H1 (cell line): ENCODE results near the gene GPR171. TPM values are rescaled to one million over a fixed set of nuclear protein-coding genes. Genes with fewer than 3 reads are reported as not detected.
A peak's percentile ranks its signal among the peaks of the same experiment; 100 is the strongest.

Experiments used
- CTCF ChIA-PET: fragments of 300-600 bp; sonication (Branson Sonifier 250); formaldehyde crosslinking; loops from one replicate; lab custom pipeline; 2021; ENCODE audit not compliant: partially characterized antibody; lab: Charles Lee
- POLR2A ChIA-PET: fragments of 300-600 bp; sonication (Branson Sonifier 250); formaldehyde crosslinking; loops from one replicate; lab custom pipeline; 2021; ENCODE audit warnings: inconsistent platforms; ENCODE audit not compliant: partially characterized antibody; lab: Charles Lee
- DNase-seq, 2 experiments: peaks; one replicate each; pipeline versions ENCODE4 v3.0.0 to v3.0.0-alpha.2; 2010 to 2022; ENCODE audit warnings: low spot score in 2 of 2, low read depth in 1 of 2, mixed read lengths in 1 of 2
- FAIRE-seq: peaks from 2 replicates; lab custom pipeline; 2011; peaks lifted over from hg19 to GRCh38; lab: Jason Lieb, UNC
- H2AFZ ChIP-seq: 2 replicates; pipeline ENCODE4 v1.8.1; 2012; ENCODE audit warnings: low read length, inconsistent platforms
- H2AK5ac ChIP-seq: 2 replicates; pipeline ENCODE4 v1.6.1; 2013; ENCODE audit warnings: low read depth, low read length
- H2BK120ac ChIP-seq: replicated peaks from 2 replicates; pipeline ENCODE3; 2013; ENCODE audit warnings: low read depth, low read length, inconsistent platforms
- H2BK12ac ChIP-seq: 2 replicates; pipeline ENCODE4 v1.6.1; 2013; ENCODE audit warnings: low read depth, low read length
- H2BK15ac ChIP-seq: 2 replicates; pipeline ENCODE4 v1.6.1; 2013; ENCODE audit warnings: low read length
- H2BK20ac ChIP-seq: 2 replicates; pipeline ENCODE4 v1.6.1; 2013; ENCODE audit warnings: low read length
- H2BK5ac ChIP-seq: 2 replicates; pipeline ENCODE4 v1.6.1; 2013; ENCODE audit warnings: low read depth, low read length
- H3K14ac ChIP-seq: 2 replicates; pipeline ENCODE4 v1.6.1; 2013; ENCODE audit warnings: inconsistent platforms; ENCODE audit not compliant: insufficient read length
- H3K18ac ChIP-seq: 2 replicates; pipeline ENCODE4 v1.6.1; 2013; ENCODE audit warnings: low read length; ENCODE audit errors: extremely low read depth
- H3K23ac ChIP-seq: 2 replicates; pipeline ENCODE4 v1.6.1; 2013; ENCODE audit warnings: inconsistent platforms; ENCODE audit not compliant: insufficient read length
- H3K23me2 ChIP-seq: 2 replicates; pipeline ENCODE4 v1.6.1; 2013; ENCODE audit warnings: low read depth, low read length
- H3K27ac ChIP-seq: 2 replicates; pipeline ENCODE4 v1.6.1; 2011; ENCODE audit warnings: low read depth, low read length, inconsistent platforms
- H3K27me3 ChIP-seq, 4 experiments: replicated peaks in 1 of 4; 1 replicate in 1 of 4; 2 replicates in 3 of 4; pipeline versions ENCODE4 v1.6.1 to v1.8.1; 2011 to 2013; ENCODE audit warnings: low read length in 3 of 4, mild to moderate bottlenecking in 3 of 4, inconsistent platforms in 2 of 4, mixed read lengths in 2 of 4, moderate library complexity in 1 of 4; ENCODE audit not compliant: control insufficient read depth in 3 of 4, insufficient read depth in 3 of 4; ENCODE audit errors: extremely low read depth in 1 of 4
- H3K36me3 ChIP-seq, 4 experiments: 2 replicates each; pipeline versions ENCODE4 v1.6.1 to v1.8.1; 2011 to 2013; ENCODE audit warnings: mild to moderate bottlenecking in 4 of 4, low read length in 3 of 4, moderate library complexity in 2 of 4, control low read depth in 1 of 4, inconsistent platforms in 1 of 4; ENCODE audit not compliant: insufficient read depth in 4 of 4, control insufficient read depth in 2 of 4
- H3K4ac ChIP-seq: replicated peaks from 2 replicates; pipeline ENCODE3; 2013; ENCODE audit warnings: low read length, low read depth, mixed read lengths, inconsistent platforms; ENCODE audit not compliant: insufficient read length
- H3K4me1 ChIP-seq, 4 experiments: replicated peaks in 1 of 4; 1 replicate in 1 of 4; 2 replicates in 3 of 4; pipeline versions ENCODE4 v1.6.1 to v1.8.1; 2011 to 2013; ENCODE audit warnings: low read length in 3 of 4, inconsistent platforms in 2 of 4, mixed read lengths in 1 of 4; ENCODE audit not compliant: insufficient read depth in 4 of 4, control insufficient read depth in 3 of 4
- H3K4me2 ChIP-seq, 2 experiments: 2 replicates each; pipeline versions ENCODE4 v1.6.1 to v1.8.1; 2011 to 2013; ENCODE audit warnings: low read depth in 2 of 2, low read length in 2 of 2, control low read depth in 1 of 2, inconsistent platforms in 1 of 2, mild to moderate bottlenecking in 1 of 2; ENCODE audit not compliant: insufficient read depth in 1 of 2
- H3K4me3 ChIP-seq, 4 experiments: fragments of 200-600, 300-600 bp in 1 of 4; sonication (generic), shearing (Covaris generic), sonication (Bioruptor Twin) in 1 of 4; 2 replicates each; pipeline versions ENCODE4 v1.5.1 to v1.8.1; 2011 to 2016; ENCODE audit warnings: low read length in 4 of 4, low read depth in 3 of 4, control low read depth in 2 of 4, inconsistent platforms in 2 of 4, mild to moderate bottlenecking in 2 of 4, mixed read lengths in 1 of 4, moderate library complexity in 1 of 4; ENCODE audit not compliant: insufficient read depth in 2 of 4; ENCODE audit errors: extremely low read depth in 1 of 4
- H3K56ac ChIP-seq: replicated peaks from 2 replicates; pipeline ENCODE3; 2013; ENCODE audit warnings: low read depth, mild to moderate bottlenecking, mixed read lengths, low read length, inconsistent platforms; ENCODE audit not compliant: insufficient read length
- H3K79me1 ChIP-seq: 2 replicates; pipeline ENCODE4 v1.6.1; 2013; ENCODE audit warnings: low read depth, low read length, control low read depth
- H3K79me2 ChIP-seq, 2 experiments: 2 replicates each; pipeline versions ENCODE4 v1.6.1 to v1.8.1; 2012 to 2013; ENCODE audit warnings: low read length in 2 of 2, mild to moderate bottlenecking in 2 of 2, inconsistent platforms in 1 of 2; ENCODE audit not compliant: insufficient read depth in 2 of 2, control insufficient read depth in 1 of 2
- H3K9ac ChIP-seq, 4 experiments: replicated peaks in 1 of 4; 1 replicate in 1 of 4; 2 replicates in 3 of 4; pipeline versions ENCODE4 v1.6.1 to v1.8.1; 2011 to 2013; ENCODE audit warnings: low read depth in 3 of 4, low read length in 3 of 4, control low read depth in 2 of 4, mild to moderate bottlenecking in 2 of 4, moderate library complexity in 2 of 4, inconsistent platforms in 1 of 4; ENCODE audit errors: extremely low read depth in 1 of 4
- H3K9me3 ChIP-seq, 2 experiments: 2 replicates each; pipeline versions ENCODE4 v1.6.1 to v1.8.1; 2012 to 2013; ENCODE audit warnings: mild to moderate bottlenecking in 2 of 2, moderate library complexity in 2 of 2, control low read depth in 1 of 2, inconsistent platforms in 1 of 2, low read depth in 1 of 2, low read length in 1 of 2, mixed read lengths in 1 of 2; ENCODE audit not compliant: insufficient read depth in 2 of 2
- H4K20me1 ChIP-seq, 2 experiments: replicated peaks in 1 of 2; 2 replicates each; pipeline versions ENCODE3 to v1.8.1; 2011 to 2013; ENCODE audit warnings: inconsistent platforms in 2 of 2, low read length in 2 of 2, mild to moderate bottlenecking in 1 of 2; ENCODE audit not compliant: insufficient read depth in 2 of 2, control insufficient read depth in 1 of 2
- H4K5ac ChIP-seq: 2 replicates; pipeline ENCODE4 v1.6.1; 2013; ENCODE audit warnings: low read length, low read depth, mixed read lengths, inconsistent platforms; ENCODE audit not compliant: insufficient read length
- H4K8ac ChIP-seq: 2 replicates; pipeline ENCODE4 v1.8.0; 2013; ENCODE audit warnings: mild to moderate bottlenecking, moderate library complexity, low read length, inconsistent platforms; ENCODE audit not compliant: insufficient read depth; ENCODE audit errors: extremely low read depth
- H4K91ac ChIP-seq: replicated peaks from 2 replicates; pipeline ENCODE3; 2013; ENCODE audit warnings: low read length, mixed read lengths, inconsistent platforms; ENCODE audit not compliant: insufficient read length
- CTBP2 ChIP-seq: IDR thresholded peaks from 2 replicates; pipeline ENCODE4 v1.7.0; 2011; ENCODE audit warnings: borderline replicate concordance, mild to moderate bottlenecking, moderate library complexity, mixed read lengths, low read length; ENCODE audit not compliant: insufficient read depth, insufficient read length
- EZH2 ChIP-seq: fragments of 200-600 bp; sonication (generic); IDR thresholded peaks from 2 replicates; pipeline ENCODE4 v1.7.1; 2012; ENCODE audit warnings: low read depth, mild to moderate bottlenecking, moderate library complexity, low read length, inconsistent platforms; ENCODE audit not compliant: severe bottlenecking
- HDAC6 ChIP-seq: IDR thresholded peaks from one replicate; pipeline ENCODE4 v1.7.1; 2012; ENCODE audit warnings: low read depth, mild to moderate bottlenecking, inconsistent platforms, low read length, moderate library complexity
- JUND ChIP-seq: IDR thresholded peaks from 2 replicates; pipeline ENCODE4 v1.6.1; 2011; ENCODE audit warnings: mild to moderate bottlenecking, improper control_type of control experiment, low read length
- NANOG ChIP-seq: IDR thresholded peaks from 2 replicates; pipeline ENCODE4 v1.6.1; 2011; ENCODE audit warnings: low read length, low read depth, mild to moderate bottlenecking, inconsistent platforms; ENCODE audit not compliant: insufficient read depth, poor library complexity, severe bottlenecking
- POLR2A ChIP-seq, 2 experiments: IDR thresholded peaks; 1 replicate in 1 of 2; 2 replicates in 1 of 2; pipeline ENCODE4 v1.6.1; 2011; ENCODE audit warnings: low read depth in 2 of 2, low read length in 2 of 2, mild to moderate bottlenecking in 2 of 2; ENCODE audit errors: control extremely low read depth in 1 of 2
- POU5F1 ChIP-seq: IDR thresholded peaks from 2 replicates; pipeline ENCODE4 v1.6.1; 2011; ENCODE audit warnings: low read depth, mild to moderate bottlenecking, low read length, moderate library complexity
- SUZ12 ChIP-seq: fragments of 200-600 bp; sonication (generic); IDR thresholded peaks from 2 replicates; pipeline ENCODE4 v1.6.1; 2012; ENCODE audit warnings: mild to moderate bottlenecking, inconsistent platforms, low read length, moderate library complexity, mixed read lengths
- TAF7 ChIP-seq: optimal IDR thresholded peaks from 2 replicates; pipeline ENCODE3; 2011; ENCODE audit warnings: low read depth, mild to moderate bottlenecking, inconsistent platforms, low read length, moderate library complexity, borderline replicate concordance
- TBP ChIP-seq: IDR thresholded peaks from 2 replicates; pipeline ENCODE4 v1.6.1; 2011; ENCODE audit warnings: low read depth, low read length, improper control_type of control experiment
- WGBS, 2 experiments: shearing (Covaris generic) in 1 of 2; methylation state at CpG; one replicate each; pipeline versions ENCODE4 v1.1.6 to v1.1.7; 2013 to 2015; ENCODE audit warnings: low lambda C conversion rate in 2 of 2, mixed read lengths in 2 of 2, inconsistent platforms in 1 of 2, low coverage in 1 of 2, missing lambda C conversion rate in 1 of 2; ENCODE audit not compliant: insufficient replicate concordance in 2 of 2, insufficient coverage in 1 of 2, insufficient read length in 1 of 2; ENCODE audit errors: extremely low coverage in 1 of 2, missing lambda C conversion rate in 1 of 2; 5-methylcytosine and 5-hydroxymethylcytosine counted together
- polyA plus RNA-seq, 7 experiments: library from polyadenylated mRNA; depleted of rRNA in 3 of 7; stranded (reverse) in 5 of 7; unstranded in 2 of 7; fragments of >200 nt in 5 of 7; fragments of 200-250 nt in 2 of 7; gene quantifications; 1 replicate in 5 of 7; 2 replicates in 1 of 7; 4 replicates in 1 of 7; pipeline versions ENCODE4 v1.2.1 to v1.2.3, GENCODE V29; 2011 to 2013; ENCODE audit warnings: missing spikeins in 2 of 7, mixed read lengths in 2 of 7
- total RNA-seq: library from RNA; stranded (reverse); fragmentation: NEBNext Ultra II Directional; extraction: Animal tissue kit (Norgen Biotek cat#: 25700); gene quantifications from 2 replicates; pipeline ENCODE4 v1.2.1, GENCODE V29; 2021
- TF ChIP-seq, protein P1 (sequence below): IDR thresholded peaks from 2 replicates; pipeline ENCODE4 v1.6.1; 2012; ENCODE audit warnings: low read length, inconsistent platforms

GPR171 gene
- total and polyA plus RNA-seq, 2 of the 8 experiments (the other 6 are each of a cell fraction or from before 2014, with no cell fraction given), result not detected

- no peak overlapping the region for H3K14ac ChIP-seq
- H2AK5ac ChIP-seq, result no peak overlapping the region
- no peaks in the 10 kb centered on the region for H3K79me1 ChIP-seq
- H3K18ac ChIP-seq, result no peak overlapping the region; the same call in 1 of the 2 replicates
- no peaks in the 10 kb centered on the region for H3K9me3 ChIP-seq
- H4K20me1 ChIP-seq, result peaks cover 0 to 1% of the 10 kb centered on the region in 2 experiments
- no peaks in the 10 kb centered on the region for H3K79me2 ChIP-seq
- DNase-seq (no peak), FAIRE-seq (no peak)
- peak overlapping the region; percentile 20 for H4K91ac ChIP-seq
- no peak overlapping the region for H2AFZ ChIP-seq
- no peak overlapping the region for H3K23ac ChIP-seq
- ChIA-PET CTCF (interaction anchor here (0.6 to 2.2 kb wide), 4 partner anchors 11 to 293 kb away, joined by 4 to 9 read pairs (median 4); no protein-coding TSS in a partner anchor), POLR2A (no interaction called here)
- H3K9ac ChIP-seq, result no peak overlapping the region
- no peak overlapping the region for H4K5ac ChIP-seq
- no peaks in the 10 kb centered on the region for H3K27me3 ChIP-seq
- no peak overlapping the region for H2BK120ac ChIP-seq
- no peak overlapping the region for H3K4ac ChIP-seq
- no peak overlapping the region for H2BK12ac ChIP-seq
- H3K4me3 ChIP-seq, result no peak overlapping the region
- H2BK15ac ChIP-seq, result no peak overlapping the region
- no peak overlapping the region for H2BK20ac ChIP-seq
- 77% methylated on average over 5 of the region's 5 CpGs; no CpG with 5 or more reads in 1 of the 2 experiments for WGBS, 2 experiments
- H3K56ac ChIP-seq, result no peak overlapping the region
- no peaks in the 10 kb centered on the region; a peak in 3 of 8 replicates for H3K36me3 ChIP-seq
- H3K23me2 ChIP-seq, result no peaks in the 10 kb centered on the region
- H3K4me2 ChIP-seq, result no peak overlapping the region
- no peak overlapping the region for H3K27ac ChIP-seq
- H3K4me1 ChIP-seq, result no peaks in the 10 kb centered on the region
- peak overlapping the region; percentile 16; the same call in 1 of the 2 replicates for H2BK5ac ChIP-seq
- no peak overlapping the region for H4K8ac ChIP-seq
- TF ChIP-seq JUND (no peak), HDAC6 (no peak), TAF7 (no peak), EZH2 (no peak), TBP (no peak), SUZ12 (no peak), POLR2A (IDR thresholded peaks at IDR 0.05; ENCODE audit: control extremely low read depth in 1 of 2, low read depth in 2 of 2, low read length in 2 of 2) (no peak), POU5F1 (no peak), NANOG (no peak), CTBP2 (no peak)
- TF ChIP-seq, protein P1, sequence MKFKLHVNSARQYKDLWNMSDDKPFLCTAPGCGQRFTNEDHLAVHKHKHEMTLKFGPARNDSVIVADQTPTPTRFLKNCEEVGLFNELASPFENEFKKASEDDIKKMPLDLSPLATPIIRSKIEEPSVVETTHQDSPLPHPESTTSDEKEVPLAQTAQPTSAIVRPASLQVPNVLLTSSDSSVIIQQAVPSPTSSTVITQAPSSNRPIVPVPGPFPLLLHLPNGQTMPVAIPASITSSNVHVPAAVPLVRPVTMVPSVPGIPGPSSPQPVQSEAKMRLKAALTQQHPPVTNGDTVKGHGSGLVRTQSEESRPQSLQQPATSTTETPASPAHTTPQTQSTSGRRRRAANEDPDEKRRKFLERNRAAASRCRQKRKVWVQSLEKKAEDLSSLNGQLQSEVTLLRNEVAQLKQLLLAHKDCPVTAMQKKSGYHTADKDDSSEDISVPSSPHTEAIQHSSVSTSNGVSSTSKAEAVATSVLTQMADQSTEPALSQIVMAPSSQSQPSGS, result no peak
Observed at GRCh38 chr3:151182349-151183079, 20.5 kb downstream of the GPR171 start.
